ENCODE data around the gene UBE2M.

DNA sequence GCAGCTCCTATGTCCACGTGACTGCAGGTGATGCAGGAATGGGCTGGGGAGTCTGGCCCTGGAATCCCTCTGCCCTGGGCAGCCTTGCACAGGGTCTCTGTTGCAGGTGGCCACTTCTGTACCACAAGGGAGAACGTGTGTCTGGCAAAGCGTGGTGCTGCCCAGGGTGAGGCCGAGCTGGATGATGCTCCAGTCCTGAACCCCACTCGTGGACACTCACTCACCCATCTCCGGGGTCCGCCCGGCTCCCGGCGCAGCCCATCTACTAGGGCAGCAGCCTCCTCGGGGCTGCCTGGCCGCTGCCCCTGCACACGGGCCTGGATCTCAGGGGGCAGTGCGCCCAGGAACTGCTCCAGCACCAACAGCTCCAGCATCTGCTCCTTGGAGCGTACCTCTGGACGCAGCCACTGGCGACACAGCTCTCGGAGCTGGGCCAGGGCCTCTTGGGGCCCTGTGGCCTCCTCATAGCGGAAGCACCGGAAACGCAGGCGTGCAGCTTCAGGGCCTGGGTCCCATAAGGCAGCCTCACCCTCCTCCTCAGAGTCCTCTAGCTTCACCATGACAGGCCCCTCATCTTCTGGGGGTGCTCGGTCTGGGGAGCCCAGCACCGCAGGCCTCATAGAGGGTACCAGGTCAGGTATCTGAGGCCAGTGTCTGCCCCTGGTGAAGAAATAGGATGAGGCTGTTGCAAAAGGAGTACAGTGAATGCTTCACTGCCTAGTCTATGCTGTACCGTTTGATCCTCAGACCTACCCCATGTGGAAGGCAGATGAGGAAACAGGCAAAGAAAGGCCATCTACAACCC is 12.6 kb upstream of the UBE2M start:
- TF ChIP-seq, protein P1, sequence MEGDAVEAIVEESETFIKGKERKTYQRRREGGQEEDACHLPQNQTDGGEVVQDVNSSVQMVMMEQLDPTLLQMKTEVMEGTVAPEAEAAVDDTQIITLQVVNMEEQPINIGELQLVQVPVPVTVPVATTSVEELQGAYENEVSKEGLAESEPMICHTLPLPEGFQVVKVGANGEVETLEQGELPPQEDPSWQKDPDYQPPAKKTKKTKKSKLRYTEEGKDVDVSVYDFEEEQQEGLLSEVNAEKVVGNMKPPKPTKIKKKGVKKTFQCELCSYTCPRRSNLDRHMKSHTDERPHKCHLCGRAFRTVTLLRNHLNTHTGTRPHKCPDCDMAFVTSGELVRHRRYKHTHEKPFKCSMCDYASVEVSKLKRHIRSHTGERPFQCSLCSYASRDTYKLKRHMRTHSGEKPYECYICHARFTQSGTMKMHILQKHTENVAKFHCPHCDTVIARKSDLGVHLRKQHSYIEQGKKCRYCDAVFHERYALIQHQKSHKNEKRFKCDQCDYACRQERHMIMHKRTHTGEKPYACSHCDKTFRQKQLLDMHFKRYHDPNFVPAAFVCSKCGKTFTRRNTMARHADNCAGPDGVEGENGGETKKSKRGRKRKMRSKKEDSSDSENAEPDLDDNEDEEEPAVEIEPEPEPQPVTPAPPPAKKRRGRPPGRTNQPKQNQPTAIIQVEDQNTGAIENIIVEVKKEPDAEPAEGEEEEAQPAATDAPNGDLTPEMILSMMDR (IDR thresholded peaks at IDR 0.05), result no peak
- no peak for TF ChIP-seq POLR2A (IDR thresholded peaks at IDR 0.05)
- TF ChIP-seq EP300 (IDR thresholded peaks at IDR 0.05), result no peak
